Measurements from ENCODE around the gene MET.
"Not testable (repeated sequence)": the region's sequence is repeated elsewhere in the genome, so short reads cannot be mapped to it uniquely, and the experiment has no call there.

The MET gene

GRCh38 chr7:116671681-116672595 is at the start of gene MET:
TSS of gene MET (plus strand) at chr7:116672196. CDS start at chr7:116699085, 26,889 bp downstream.
- DNase-seq (ENCODE audit: low read depth, low spot score) = no peak

- no peak for DNase-seq (ENCODE audit: low read depth, low spot score)
These were observed 45.1 kb upstream of the MET start for GRCh38 chr7:116626886-116627285.

- no peak for DNase-seq (ENCODE audit: low read depth, low spot score)
These were observed 42.9 kb upstream of the MET start for GRCh38 chr7:116629051-116629463.

- DNase-seq (ENCODE audit: low read depth, low spot score) = no peak
These were observed 41.6 kb upstream of the MET start for GRCh38 chr7:116630357-116630756.

GRCh38 chr7:116630932-116631671 is 40.9 kb upstream of the MET start:
- DNase-seq (ENCODE audit: low read depth, low spot score) = no peak

- DNase-seq (ENCODE audit: low read depth, low spot score) = no peak
These were observed 40.3 kb upstream of the MET start for GRCh38 chr7:116631676-116632075.

GRCh38 chr7:116632384-116632783 is 39.6 kb upstream of the MET start:
- no peak for DNase-seq (ENCODE audit: low read depth, low spot score)

GRCh38 chr7:116633131-116633988 is 38.6 kb upstream of the MET start:
- no peak for DNase-seq (ENCODE audit: low read depth, low spot score)

GRCh38 chr7:116636997-116637396 is 35.0 kb upstream of the MET start:
- no peak for DNase-seq (ENCODE audit: low read depth, low spot score)

GRCh38 chr7:116638592-116638991 is 33.4 kb upstream of the MET start:
- not testable (repeated sequence) for DNase-seq (ENCODE audit: low read depth, low spot score)

GRCh38 chr7:116641551-116642153 is 30.3 kb upstream of the MET start:
- no peak for DNase-seq (ENCODE audit: low read depth, low spot score)

- DNase-seq (ENCODE audit: low read depth, low spot score) = not testable (repeated sequence)
These were observed 28.8 kb upstream of the MET start for GRCh38 chr7:116643148-116643547.

- no peak for DNase-seq (ENCODE audit: low read depth, low spot score)
These were observed 27.4 kb upstream of the MET start for GRCh38 chr7:116644628-116645027.

GRCh38 chr7:116647290-116647689 is 24.7 kb upstream of the MET start:
- DNase-seq (ENCODE audit: low read depth, low spot score) = no peak

- DNase-seq (ENCODE audit: low read depth, low spot score) = no peak
These were observed 24.1 kb upstream of the MET start for GRCh38 chr7:116647861-116648260.

GRCh38 chr7:116650436-116650835 is 21.6 kb upstream of the MET start:
- DNase-seq (ENCODE audit: low read depth, low spot score) = no peak

- no peak for DNase-seq (ENCODE audit: low read depth, low spot score)
These were observed 19.2 kb upstream of the MET start for GRCh38 chr7:116652793-116653192.

- no peak for DNase-seq (ENCODE audit: low read depth, low spot score)
These were observed 18.8 kb upstream of the MET start for GRCh38 chr7:116653204-116653603.

- DNase-seq (ENCODE audit: low read depth, low spot score) = no peak
These were observed 18.4 kb upstream of the MET start for GRCh38 chr7:116653646-116654045.

GRCh38 chr7:116659248-116659647 is 12.7 kb upstream of the MET start:
- DNase-seq (ENCODE audit: low read depth, low spot score) = not testable (repeated sequence)

GRCh38 chr7:116661865-116662264 is 10.1 kb upstream of the MET start:
- no peak for DNase-seq (ENCODE audit: low read depth, low spot score)

Measured in iPS DF 19.7 (cell line).